ENCODE data around the gene ALPG.

The ALPG gene

GRCh38 chr2:232460171-232460570, 53.5 kb downstream of the ALPG start:
- no peak for DNase-seq

All from DMS79 (cell line).